CD4-positive, alpha-beta T cell treated with Interleukin-12 subunit alpha and Interleukin-12 subunit beta, for 1 hour (primary cell): ENCODE measurements around the gene FADS3.

ENCODE experiments used
- DNase-seq: peaks from one replicate; pipeline ENCODE4 v3.0.0-alpha.2; 2020

FADS3 gene

DNA sequence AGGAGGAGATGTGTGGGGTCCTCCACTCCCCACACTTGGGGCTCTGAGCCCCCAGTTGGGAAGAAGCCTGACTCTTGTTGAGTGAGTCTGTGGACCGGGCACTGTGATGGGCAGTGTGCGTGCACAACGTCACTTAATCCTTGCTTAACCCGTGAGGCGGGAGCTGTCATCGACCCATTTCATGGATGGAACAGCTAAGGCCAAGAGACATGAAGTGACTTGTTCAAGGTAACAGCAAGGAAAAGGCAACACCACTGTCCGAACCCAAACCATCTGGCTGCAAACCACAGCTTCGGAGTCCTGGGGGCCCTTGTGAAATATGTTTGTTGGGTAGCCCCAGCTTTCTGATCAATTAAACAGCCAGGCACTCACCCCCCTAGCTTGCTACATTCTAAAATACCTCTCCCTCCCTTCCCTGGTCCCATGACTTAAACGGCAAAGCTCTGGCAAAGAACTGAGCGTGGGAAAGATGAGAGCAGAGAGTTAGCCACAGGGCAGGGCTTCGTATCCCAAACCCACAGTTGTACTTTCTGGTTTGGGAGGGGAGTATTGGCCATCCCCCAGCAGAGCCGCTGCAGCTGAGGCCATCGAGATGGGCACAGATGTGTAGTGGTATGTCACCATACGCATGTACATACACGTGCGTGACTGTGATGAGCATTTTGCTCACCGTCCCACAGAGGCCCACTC is 37.0 kb downstream of the FADS3 start:
- DNase-seq: no peak

- no peak for DNase-seq
These were observed 37.6 kb downstream of the FADS3 start for GRCh38 chr11:61853698-61854169.

GRCh38 chr11:61851900-61852295 is 39.4 kb downstream of the FADS3 start:
- no peak for DNase-seq

- no peak for DNase-seq
These were observed 40.0 kb downstream of the FADS3 start for GRCh38 chr11:61851113-61851899.

DNA sequence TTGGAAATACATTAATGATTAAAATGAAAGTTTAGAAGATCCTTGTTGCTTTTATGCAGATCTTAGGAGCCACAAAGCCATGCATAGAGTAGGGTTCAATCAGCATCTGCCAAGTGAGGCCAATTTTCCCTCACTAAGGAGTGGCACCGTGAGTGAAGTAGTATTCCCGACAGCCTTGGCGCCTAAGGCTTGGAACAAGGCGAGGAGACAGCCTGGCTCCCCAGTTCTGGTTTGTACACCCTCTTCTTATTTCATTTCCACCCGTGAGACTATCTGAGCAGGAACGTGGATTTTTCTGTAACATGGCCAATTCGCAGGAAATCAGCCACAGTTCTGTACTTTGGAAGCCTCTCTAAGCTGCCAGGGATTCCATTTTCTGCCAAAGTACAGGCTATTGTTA is 40.7 kb downstream of the FADS3 start:
- DNase-seq: no peak

GRCh38 chr11:61848631-61849030 is 42.7 kb downstream of the FADS3 start:
- DNase-seq: no peak

DNA sequence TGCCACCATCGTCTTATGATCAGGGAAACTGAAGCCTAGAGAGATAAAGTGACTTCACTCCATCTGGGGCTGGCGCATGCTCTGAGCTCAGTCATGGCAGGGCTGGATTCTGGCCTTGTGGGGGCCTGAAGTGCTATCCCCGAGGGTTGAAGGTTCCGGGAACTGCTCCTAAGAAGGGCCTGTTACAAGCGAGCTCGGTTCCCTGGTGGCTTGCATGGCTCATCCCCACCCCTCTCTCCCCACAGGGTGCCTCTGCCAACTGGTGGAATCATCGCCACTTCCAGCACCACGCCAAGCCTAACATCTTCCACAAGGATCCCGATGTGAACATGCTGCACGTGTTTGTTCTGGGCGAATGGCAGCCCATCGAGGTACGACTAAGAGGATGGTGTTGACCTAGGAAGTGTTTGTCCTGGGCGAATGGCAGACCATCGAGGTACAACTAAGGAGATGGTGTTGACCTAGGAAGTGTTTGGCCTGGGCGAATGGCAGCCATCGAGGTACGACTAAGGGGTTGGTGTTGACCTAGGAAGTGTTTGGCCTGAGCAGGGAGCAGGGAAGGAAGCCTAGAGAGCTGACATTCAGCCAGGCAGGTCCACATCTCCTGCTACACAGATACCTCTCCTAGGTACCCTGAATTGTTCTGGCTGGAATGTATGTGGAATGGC is 43.3 kb downstream of the FADS3 start:
- no peak for DNase-seq

DNA sequence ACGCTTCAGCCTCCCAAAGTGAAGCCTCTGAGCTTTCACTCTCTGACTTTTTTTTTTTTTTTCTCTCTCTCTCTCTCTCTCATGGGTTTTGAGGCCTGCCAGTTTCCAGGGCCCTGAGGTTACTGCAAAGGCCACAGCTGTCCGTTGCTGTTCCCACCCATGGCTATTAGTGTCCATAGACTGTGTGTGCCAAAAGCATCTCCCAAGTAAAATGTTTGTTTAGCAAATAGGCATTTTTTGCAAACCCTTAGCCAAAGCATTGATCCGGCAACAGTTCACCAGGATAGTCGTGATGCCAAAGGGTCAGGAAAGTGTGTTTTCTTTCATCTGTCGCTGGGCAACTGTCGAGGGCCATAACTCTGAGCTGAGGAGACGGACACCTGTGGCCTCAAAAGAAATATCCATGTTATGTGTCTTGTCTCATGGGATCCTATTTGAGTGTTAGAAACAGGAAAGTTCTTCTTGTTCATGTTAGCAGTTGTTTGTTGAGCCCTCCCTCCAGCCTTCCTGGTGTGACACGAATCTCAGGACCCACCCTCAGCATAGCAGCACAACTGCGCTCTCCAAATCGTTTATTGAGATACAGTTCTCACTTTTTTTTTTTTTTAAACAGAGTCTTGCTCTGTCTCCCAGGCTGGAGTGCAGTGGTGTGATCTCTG is 44.9 kb downstream of the FADS3 start:
- DNase-seq: no peak

- no peak for DNase-seq
These were observed 46.3 kb downstream of the FADS3 start for GRCh38 chr11:61844909-61845565.

DNA sequence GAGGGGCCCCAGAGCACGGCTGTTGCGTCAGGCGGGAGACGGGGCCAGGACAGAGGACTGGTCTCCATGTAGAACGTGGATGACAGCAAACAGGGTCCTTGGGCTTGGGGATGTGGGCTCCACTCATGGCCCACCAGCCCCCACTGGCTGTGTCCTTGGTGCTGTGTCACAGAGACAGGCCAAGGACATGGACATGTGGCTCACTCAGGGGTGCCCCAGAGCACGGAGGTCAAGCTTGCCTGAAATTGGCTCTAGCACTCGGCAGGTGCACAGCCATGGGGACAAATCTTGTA is 48.9 kb downstream of the FADS3 start:
- no peak for DNase-seq

- DNase-seq: no peak
These were observed 49.5 kb downstream of the FADS3 start for GRCh38 chr11:61841636-61842527.

- no peak for DNase-seq
These were observed 51.0 kb downstream of the FADS3 start for GRCh38 chr11:61840371-61840770.

GRCh38 chr11:61839742-61840141 is 51.6 kb downstream of the FADS3 start:
- no peak for DNase-seq

- DNase-seq: no peak
These were observed 52.4 kb downstream of the FADS3 start for GRCh38 chr11:61838921-61839320.

DNA sequence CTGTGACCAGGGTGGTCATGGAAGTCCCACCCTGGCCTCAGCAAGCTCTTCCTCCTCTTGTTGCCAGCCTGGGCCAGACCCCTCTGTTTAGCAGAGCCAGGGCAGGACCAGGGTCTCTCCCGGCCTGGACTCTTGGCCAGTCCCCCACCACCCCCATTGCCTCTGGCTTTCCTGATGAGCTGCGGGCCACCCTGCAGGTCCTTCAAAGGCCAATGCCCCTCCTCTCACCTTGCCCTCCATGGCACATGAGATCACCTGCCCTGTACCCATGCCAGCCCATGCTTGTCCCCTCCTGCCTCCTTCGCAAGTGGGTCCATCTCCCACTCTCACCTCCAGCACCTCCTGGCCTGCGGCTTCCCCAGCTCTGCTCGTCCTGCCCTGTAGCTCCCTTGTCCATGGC is 52.8 kb downstream of the FADS3 start:
- no peak for DNase-seq

DNA sequence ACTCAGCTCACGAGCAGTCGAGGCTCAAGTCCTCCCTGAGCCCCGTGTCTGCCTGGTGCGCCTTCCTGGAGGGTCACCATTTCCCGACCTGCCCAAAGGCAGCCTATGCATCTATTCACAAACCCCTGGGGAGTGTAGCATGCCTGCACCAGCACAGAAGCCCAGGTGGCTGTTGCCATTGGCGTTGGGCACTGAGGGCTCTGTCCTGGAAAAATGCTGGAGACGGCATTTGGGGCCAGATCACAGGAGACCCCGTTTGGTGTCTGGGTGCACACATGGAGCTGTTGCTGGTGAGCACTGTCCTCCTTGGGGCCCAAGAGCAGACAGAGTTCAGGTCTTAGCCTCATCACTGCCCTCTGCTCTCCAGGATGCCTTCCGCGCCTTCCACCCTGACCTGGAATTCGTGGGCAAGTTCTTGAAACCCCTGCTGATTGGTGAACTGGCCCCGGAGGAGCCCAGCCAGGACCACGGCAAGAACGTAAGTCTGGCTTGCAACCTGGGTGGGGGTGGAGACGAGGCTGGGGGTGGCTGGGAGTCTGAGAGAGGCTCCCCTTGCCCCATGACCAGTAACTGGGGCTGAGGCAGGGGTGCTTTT is 53.8 kb downstream of the FADS3 start:
- no peak for DNase-seq

- DNase-seq: no peak
These were observed 55.2 kb downstream of the FADS3 start for GRCh38 chr11:61836193-61836592.

- DNase-seq: peak; percentile 65
These were observed 56.9 kb downstream of the FADS3 start for GRCh38 chr11:61834278-61835048.

GRCh38 chr11:61833926-61834277 is 57.4 kb downstream of the FADS3 start:
- DNase-seq: no peak

- DNase-seq: no peak
These were observed 57.9 kb downstream of the FADS3 start for GRCh38 chr11:61833471-61833870.

- no peak for DNase-seq
These were observed 58.6 kb downstream of the FADS3 start for GRCh38 chr11:61832754-61833153.
